ENCODE measurements around the gene ATP5MC2. TPM values are rescaled to one million over a fixed set of nuclear protein-coding genes. Genes with fewer than 3 reads are reported as not detected.

ATP5MC2 gene
- total and polyA plus RNA-seq, 2 of the 4 experiments (the other 2 are of a cell fraction) = 309 to 361 TPM

DNA sequence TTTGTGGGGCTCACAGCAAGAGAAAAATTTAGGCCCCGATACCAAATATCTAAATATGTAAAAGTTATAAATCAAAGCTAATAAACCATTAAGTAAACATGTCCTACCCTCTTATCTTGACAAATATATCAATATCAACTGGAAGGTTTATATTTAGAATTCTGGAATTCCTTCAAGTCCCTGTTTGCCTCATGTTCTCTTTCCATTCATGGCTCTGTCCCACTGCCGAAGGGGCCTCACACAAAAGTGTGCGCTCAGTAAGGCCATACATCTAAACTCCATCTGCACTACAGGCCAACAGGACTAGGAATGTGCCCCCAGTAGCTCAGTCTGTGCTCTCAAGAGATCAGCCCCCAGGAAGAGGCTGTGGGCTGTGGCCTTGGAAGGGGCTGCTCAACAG is 10.6 kb upstream of the ATP5MC2 start:
- no peak overlapping the region for H3K27ac ChIP-seq (ENCODE audit: insufficient read depth, low read length)
- ATAC-seq (ENCODE audit: low read depth) = no peak
- no peaks in the 10 kb centered on the region for H3K4me1 ChIP-seq (ENCODE audit: control insufficient read depth, insufficient read depth, low read length)
- no peaks in the 10 kb centered on the region; the same call in 1 of the 2 replicates for H3K9me3 ChIP-seq (ENCODE audit: control insufficient read depth, insufficient read depth, low read length)
- H3K36me3 ChIP-seq (ENCODE audit: control insufficient read depth, insufficient read depth, low read length) = no peaks in the 10 kb centered on the region
- H4K8ac ChIP-seq (ENCODE audit: low read depth in 2 of 2, low read length in 2 of 2) = no peak overlapping the region
- ChIA-PET POLR2A (ENCODE audit: unreplicated experiment) (no interaction called here), CTCF (interaction anchor here (0.9 to 1.0 kb wide), 2 partner anchors 60 to 313 kb away, joined by 3 to 4 read pairs; no protein-coding TSS in a partner anchor)
- H2BK15ac ChIP-seq (ENCODE audit: low read depth, low read length) = no peak overlapping the region
- no peak overlapping the region for H4K5ac ChIP-seq (ENCODE audit: low read depth, low read length)
- no peak overlapping the region for H3K9ac ChIP-seq (ENCODE audit: low read depth, low read length)
- TF ChIP-seq, protein P1, sequence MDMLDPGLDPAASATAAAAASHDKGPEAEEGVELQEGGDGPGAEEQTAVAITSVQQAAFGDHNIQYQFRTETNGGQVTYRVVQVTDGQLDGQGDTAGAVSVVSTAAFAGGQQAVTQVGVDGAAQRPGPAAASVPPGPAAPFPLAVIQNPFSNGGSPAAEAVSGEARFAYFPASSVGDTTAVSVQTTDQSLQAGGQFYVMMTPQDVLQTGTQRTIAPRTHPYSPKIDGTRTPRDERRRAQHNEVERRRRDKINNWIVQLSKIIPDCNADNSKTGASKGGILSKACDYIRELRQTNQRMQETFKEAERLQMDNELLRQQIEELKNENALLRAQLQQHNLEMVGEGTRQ (IDR thresholded peaks at IDR 0.05; ENCODE audit: low read depth, low read length) = no peak
- no peak for TF ChIP-seq NFE2L2 (IDR thresholded peaks at IDR 0.05; ENCODE audit: low read depth, low read length)
- no peak for TF ChIP-seq POLR2A (IDR thresholded peaks at IDR 0.05; ENCODE audit: low read depth, low read length)
- no peak for TF ChIP-seq FOS (IDR thresholded peaks at IDR 0.05; ENCODE audit: low read depth, low read length)
- no peak for TF ChIP-seq RAD21 (IDR thresholded peaks at IDR 0.05; ENCODE audit: low read length)
- TF ChIP-seq RFX5 (IDR thresholded peaks at IDR 0.05; ENCODE audit: low read depth, low read length) = no peak
- TF ChIP-seq, protein P2, sequence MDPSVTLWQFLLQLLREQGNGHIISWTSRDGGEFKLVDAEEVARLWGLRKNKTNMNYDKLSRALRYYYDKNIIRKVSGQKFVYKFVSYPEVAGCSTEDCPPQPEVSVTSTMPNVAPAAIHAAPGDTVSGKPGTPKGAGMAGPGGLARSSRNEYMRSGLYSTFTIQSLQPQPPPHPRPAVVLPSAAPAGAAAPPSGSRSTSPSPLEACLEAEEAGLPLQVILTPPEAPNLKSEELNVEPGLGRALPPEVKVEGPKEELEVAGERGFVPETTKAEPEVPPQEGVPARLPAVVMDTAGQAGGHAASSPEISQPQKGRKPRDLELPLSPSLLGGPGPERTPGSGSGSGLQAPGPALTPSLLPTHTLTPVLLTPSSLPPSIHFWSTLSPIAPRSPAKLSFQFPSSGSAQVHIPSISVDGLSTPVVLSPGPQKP (IDR thresholded peaks at IDR 0.05; ENCODE audit: borderline replicate concordance, low read depth, low read length) = no peak
- TF ChIP-seq BHLHE40 (IDR thresholded peaks at IDR 0.05; ENCODE audit: low read depth, low read length) = no peak
- no peak for TF ChIP-seq MAZ (IDR thresholded peaks at IDR 0.05; ENCODE audit: borderline replicate concordance, low read depth, low read length)
- no peak for TF ChIP-seq CHD1 (IDR thresholded peaks at IDR 0.05; ENCODE audit: low read depth, low read length)
- no peak for TF ChIP-seq MAFK (IDR thresholded peaks at IDR 0.05; ENCODE audit: low read depth, low read length)
- in situ Hi-C loops (cut with MboI; ENCODE audit: low sequenced_read_pairs) = no loop called here
- no peak overlapping the region for H2BK5ac ChIP-seq (ENCODE audit: low read depth, low read length, poor library complexity, severe bottlenecking)
- H3K9me1 ChIP-seq (ENCODE audit: insufficient read depth, low read length) = no peaks in the 10 kb centered on the region
- no peak overlapping the region for H3K4ac ChIP-seq (ENCODE audit: low read depth, low read length)
- no peak overlapping the region for H3K23ac ChIP-seq (ENCODE audit: low read depth, low read length)
- no peak overlapping the region for H3K4me2 ChIP-seq (ENCODE audit: low read depth, low read length)
- no peak overlapping the region for H2AK5ac ChIP-seq (ENCODE audit: low read depth, low read length)
- no peak overlapping the region for H2BK120ac ChIP-seq (ENCODE audit: low read depth, low read length)
- H3K79me1 ChIP-seq (ENCODE audit: low read depth in 1 of 2, low read length in 2 of 2) = no peaks in the 10 kb centered on the region
- no CpG with 5 or more reads among the region's 3 CpGs for WGBS, 2 experiments (ENCODE audit: extremely low coverage in 2 of 2, insufficient read length in 1 of 2)
- H3K18ac ChIP-seq (ENCODE audit: low read depth, low read length) = no peak overlapping the region
- no peak overlapping the region for H4K91ac ChIP-seq (ENCODE audit: insufficient read depth, low read depth, low read length)
- H3K4me3 ChIP-seq (ENCODE audit: insufficient read depth, low read depth, low read length) = no peak overlapping the region
- no peak overlapping the region for H3K14ac ChIP-seq (replicated peaks; ENCODE audit: low read depth, low read length)
- H3K56ac ChIP-seq (ENCODE audit: extremely low read depth, insufficient read depth, low read length) = no peak overlapping the region
- H4K20me1 ChIP-seq (ENCODE audit: insufficient read depth, low read length) = no peaks in the 10 kb centered on the region
- H2AFZ ChIP-seq (replicated peaks; ENCODE audit: low read length, poor library complexity) = no peak overlapping the region
- no peak for DNase-seq
- H2AK9ac ChIP-seq (replicated peaks; ENCODE audit: low read depth, low read length, poor library complexity) = no peak overlapping the region
- dilution Hi-C loops (cut with HindIII; ENCODE audit: low sequenced_read_pairs, unreplicated experiment) = no loop called here
- peaks cover 14% of the 10 kb centered on the region for H3K27me3 ChIP-seq (ENCODE audit: control insufficient read depth, insufficient read depth, low read length)
- H2BK20ac ChIP-seq (ENCODE audit: low read depth, low read length) = no peak overlapping the region
- no TSS peak for BruUV-seq (replicated peaks)
- intact Hi-C loops (cut with micrococcal nuclease) = no loop called here
